Keratinocyte (primary cell): Measurements from ENCODE around the gene ZCWPW1. TPM values are rescaled to one million over a fixed set of nuclear protein-coding genes. Genes with fewer than 3 reads are reported as not detected.

ENCODE experiments used
- DNase-seq: peaks from one replicate; pipeline ENCODE4 v3.0.0-alpha.2; 2011; ENCODE audit warnings: low read depth, missing footprints, low spot score
- FAIRE-seq: peaks from 2 replicates; lab custom pipeline; 2011; peaks lifted over from hg19 to GRCh38; lab: Jason Lieb, UNC
- H2AFZ ChIP-seq: 2 replicates; pipeline ENCODE4 v1.6.0; 2012; ENCODE audit warnings: low read length, control low read depth, inconsistent platforms; ENCODE audit not compliant: control insufficient read depth
- H3K27ac ChIP-seq: 2 replicates; pipeline ENCODE4 v1.5.1; 2011; ENCODE audit warnings: low read length; ENCODE audit not compliant: control insufficient read depth, insufficient read depth
- H3K27me3 ChIP-seq: 3 replicates; pipeline ENCODE4 v1.6.0; 2011; ENCODE audit warnings: low read length; ENCODE audit not compliant: control insufficient read depth, insufficient read depth; ENCODE audit errors: extremely low read depth
- H3K36me3 ChIP-seq, 2 experiments: 2 replicates in 1 of 2; 3 replicates in 1 of 2; pipeline ENCODE4 v1.5.1; 2011; ENCODE audit warnings: low read length in 2 of 2, mild to moderate bottlenecking in 1 of 2; ENCODE audit not compliant: control insufficient read depth in 2 of 2, insufficient read depth in 2 of 2; ENCODE audit errors: extremely low read depth in 1 of 2
- H3K4me1 ChIP-seq: 3 replicates; pipeline ENCODE4 v1.5.1; 2011; ENCODE audit warnings: low read length; ENCODE audit not compliant: control insufficient read depth, insufficient read depth; ENCODE audit errors: extremely low read depth
- H3K4me2 ChIP-seq: 3 replicates; pipeline ENCODE4 v1.6.0; 2011; ENCODE audit warnings: low read depth, low read length; ENCODE audit not compliant: control insufficient read depth, insufficient read depth; ENCODE audit errors: extremely low read depth
- H3K4me3 ChIP-seq, 3 experiments: fragments of 200-600 bp in 1 of 3; sonication (generic) in 1 of 3; 2 replicates in 2 of 3; 3 replicates in 1 of 3; pipeline ENCODE4 v1.5.1; 2011 to 2016; ENCODE audit warnings: low read length in 3 of 3, mild to moderate bottlenecking in 3 of 3, control low read depth in 2 of 3, inconsistent platforms in 1 of 3, low read depth in 1 of 3, mixed read lengths in 1 of 3, mixed run types in 1 of 3, moderate library complexity in 1 of 3; ENCODE audit not compliant: control insufficient read depth in 2 of 3, insufficient read depth in 2 of 3; ENCODE audit errors: extremely low read depth in 1 of 3
- H3K79me2 ChIP-seq: 2 replicates; pipeline ENCODE4 v1.6.0; 2012; ENCODE audit warnings: low read length; ENCODE audit not compliant: control insufficient read depth, insufficient read depth
- H3K9ac ChIP-seq: 3 replicates; pipeline ENCODE4 v1.6.0; 2011; ENCODE audit warnings: low read length; ENCODE audit not compliant: control insufficient read depth, insufficient read depth; ENCODE audit errors: extremely low read depth
- H3K9me1 ChIP-seq: 3 replicates; pipeline ENCODE4 v1.6.0; 2011; ENCODE audit warnings: low read length; ENCODE audit not compliant: control insufficient read depth, insufficient read depth; ENCODE audit errors: extremely low read depth
- H3K9me3 ChIP-seq: 2 replicates; pipeline ENCODE4 v1.5.1; 2012; ENCODE audit warnings: low read depth, low read length; ENCODE audit not compliant: control insufficient read depth
- H4K20me1 ChIP-seq: 3 replicates; pipeline ENCODE4 v1.6.0; 2011; ENCODE audit warnings: low read length; ENCODE audit not compliant: control insufficient read depth, insufficient read depth; ENCODE audit errors: extremely low read depth
- CTCF ChIP-seq, 3 experiments: IDR thresholded peaks in 1 of 3; conservative IDR thresholded peaks in 1 of 3; optimal IDR thresholded peaks in 1 of 3; 2 replicates in 2 of 3; 3 replicates in 1 of 3; pipeline versions ENCODE3 to v1.5.1; 2011; ENCODE audit warnings: low read length in 3 of 3, mild to moderate bottlenecking in 3 of 3, moderate library complexity in 2 of 3, control low read depth in 1 of 3, inconsistent platforms in 1 of 3; ENCODE audit not compliant: insufficient read depth in 2 of 3; ENCODE audit errors: extremely low read depth in 1 of 3
- EZH2 ChIP-seq: IDR thresholded peaks from one replicate; pipeline ENCODE4 v1.6.1; 2012; ENCODE audit warnings: inconsistent platforms, mild to moderate bottlenecking, low read length, moderate library complexity
- dilution Hi-C: fragments of 300-500 bp; cut with MboI; formaldehyde crosslinking; loops from one replicate; pipeline ENCODE4 v1.7.0; 2020; ENCODE audit warnings: low sequenced_read_pairs; ENCODE audit not compliant: extremely low pct_ligation_motif_present
- polyA plus RNA-seq, 5 experiments: library from polyadenylated mRNA; depleted of rRNA in 3 of 5; stranded (reverse) in 3 of 5; stranded (forward) in 1 of 5; unstranded in 1 of 5; fragments of >200 nt; gene quantifications; 1 replicate in 1 of 5; 2 replicates in 3 of 5; 3 replicates in 1 of 5; pipeline versions ENCODE4 v1.2.1 to v1.2.3, GENCODE V29; 2011 to 2012; ENCODE audit warnings: missing spikeins in 2 of 5, low read depth in 1 of 5, low replicate concordance in 1 of 5

The ZCWPW1 gene
- polyA plus RNA-seq, 1 donor (not counting 4 experiments of a cell fraction or from before 2014, with no cell fraction given), result 1.4 TPM

DNA sequence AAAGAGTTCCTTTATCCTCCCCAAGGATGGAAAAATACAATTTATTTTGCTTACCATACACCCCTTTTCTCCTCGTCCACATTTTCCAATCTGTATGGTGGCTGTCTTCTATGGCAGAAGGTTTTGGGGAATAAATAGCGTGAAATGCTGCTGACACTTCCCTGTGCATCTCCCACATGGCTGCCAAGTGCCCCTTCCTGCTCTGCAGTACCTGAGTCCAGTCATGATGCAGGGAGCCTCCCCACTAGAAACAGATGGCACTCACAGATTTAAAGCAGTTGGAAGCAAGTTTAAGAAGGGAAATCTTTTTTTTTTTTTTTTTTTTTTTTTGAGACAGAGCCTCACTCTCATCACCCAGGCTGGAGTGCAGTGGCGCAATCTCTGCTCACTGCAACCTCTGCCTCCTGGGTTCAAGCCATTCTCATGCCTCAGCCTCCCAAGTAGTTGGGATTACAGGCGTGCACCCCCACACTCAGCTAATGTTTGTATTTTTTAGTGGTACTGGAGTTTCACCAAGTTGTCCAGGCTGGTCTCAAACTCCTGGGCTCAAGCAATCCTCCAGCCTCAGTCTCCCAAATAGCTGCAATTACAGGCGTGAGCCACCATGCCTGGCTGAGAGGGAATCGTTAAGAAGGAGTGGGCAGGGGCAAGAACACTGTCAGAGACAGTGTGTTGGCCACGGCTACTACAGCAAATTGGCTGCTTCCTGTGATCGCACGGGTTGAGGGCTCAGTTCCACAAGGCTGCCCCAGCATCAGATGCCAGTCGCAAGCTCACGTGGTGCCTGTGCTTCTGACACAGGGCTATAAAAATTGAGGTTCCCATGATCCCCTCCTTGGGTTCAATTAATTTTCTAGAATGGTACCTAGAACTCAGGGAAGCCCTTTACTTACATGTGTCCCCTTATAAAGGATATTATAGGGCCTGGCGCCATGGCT is 60.6 kb downstream of the ZCWPW1 start:
- no peak for FAIRE-seq
- H4K20me1 ChIP-seq, result no peaks in the 10 kb centered on the region
- H3K4me1 ChIP-seq, result peaks cover 4% of the 10 kb centered on the region
- TF ChIP-seq EZH2 (no peak), CTCF (optimal IDR thresholded peaks at IDR 0.05 in 1 of 3, IDR thresholded peaks at IDR 0.05 in 1 of 3, conservative IDR thresholded peaks at IDR 0.05 in 1 of 3; ENCODE audit: extremely low read depth in 1 of 3, insufficient read depth in 2 of 3, low read length in 3 of 3) (no peak)
- no peak overlapping the region for H3K4me3 ChIP-seq
- H3K79me2 ChIP-seq, result no peaks in the 10 kb centered on the region
- no peak overlapping the region for H3K27ac ChIP-seq
- peaks cover 0 to 5% of the 10 kb centered on the region in 2 experiments for H3K36me3 ChIP-seq
- no peak overlapping the region for H3K9ac ChIP-seq
- H3K9me1 ChIP-seq, result no peaks in the 10 kb centered on the region
- no peak overlapping the region for H3K4me2 ChIP-seq
- no peaks in the 10 kb centered on the region for H3K27me3 ChIP-seq
- no peak for DNase-seq
- H3K9me3 ChIP-seq, result no peaks in the 10 kb centered on the region
- dilution Hi-C loops, result no loop called here
- no peak overlapping the region for H2AFZ ChIP-seq

DNA sequence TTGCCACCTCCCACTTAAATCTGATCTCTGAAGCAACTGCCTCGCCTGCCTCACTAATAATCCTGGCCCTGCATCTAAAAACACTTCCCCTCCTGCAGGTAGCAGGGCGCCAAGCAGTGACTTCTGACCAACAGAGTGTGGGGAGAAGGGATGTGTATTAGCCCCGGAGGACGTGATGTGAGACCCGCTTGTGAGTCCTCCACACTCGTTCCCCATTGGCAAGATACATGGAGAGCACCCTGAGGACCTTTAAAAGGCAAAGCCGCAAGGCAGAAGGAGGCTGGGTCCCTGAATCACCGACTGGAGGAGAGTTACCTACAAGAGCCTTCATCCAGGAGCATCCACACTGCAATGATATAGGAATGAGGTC is 61.3 kb downstream of the ZCWPW1 start:
- no peak for FAIRE-seq
- Histone ChIP-seq H3K9ac (no peak overlapping the region), H3K4me1 (peaks cover under 1% of the 10 kb centered on the region), H4K20me1 (no peaks in the 10 kb centered on the region), H3K9me1 (no peaks in the 10 kb centered on the region), H3K79me2 (no peaks in the 10 kb centered on the region), H3K36me3 (peaks cover 2 to 7% of the 10 kb centered on the region in 2 experiments), H3K4me2 (no peak overlapping the region), H2AFZ (no peak overlapping the region), H3K27me3 (no peaks in the 10 kb centered on the region), H3K9me3 (no peaks in the 10 kb centered on the region), H3K27ac (no peak overlapping the region), H3K4me3 (no peak overlapping the region)
- dilution Hi-C loops, result no loop called here
- DNase-seq, result no peak
- TF ChIP-seq CTCF (optimal IDR thresholded peaks at IDR 0.05 in 1 of 3, IDR thresholded peaks at IDR 0.05 in 1 of 3, conservative IDR thresholded peaks at IDR 0.05 in 1 of 3; ENCODE audit: extremely low read depth in 1 of 3, insufficient read depth in 2 of 3, low read length in 3 of 3), result no peak
- TF ChIP-seq EZH2, result no peak
